ENCODE data around the gene EEF1AKMT2. TPM values are rescaled to one million over a fixed set of nuclear protein-coding genes. Genes with fewer than 3 reads are reported as not detected.
"Not testable (repeated sequence)": the region's sequence is repeated elsewhere in the genome, so short reads cannot be mapped to it uniquely, and the experiment has no call there.

EEF1AKMT2 gene
- 10 to 100 TPM; 22.3 to 25.5 TPM for total RNA-seq

GRCh38 chr10:124791547-124792348 is at the start of gene EEF1AKMT2:
Gene EEF1AKMT2 (minus strand): TSS chr10:124791887. CDS start chr10:124791833, 54 bp downstream.
- ATAC-seq, result peak; percentile 97
- Mint-ChIP-seq H3K27me3 (ENCODE audit: low read depth) (peaks cover 4% of the 10 kb centered on the region), H3K4me3 (peak within 1 kb of the TSS; percentile 93), H3K9me3 (ENCODE audit: insufficient read depth) (no peaks in the 10 kb centered on the region), H3K4me1 (ENCODE audit: low read depth) (peaks cover 22% of the 10 kb centered on the region), H3K36me3 (ENCODE audit: low read depth) (peaks cover 17% of the 10 kb centered on the region), H3K27ac (peak within 1 kb of the TSS; percentile 97)
- DNase-seq, result peak; percentile 84
- POLR2A ChIA-PET, result interaction anchor here (0.6 to 4.3 kb wide), 10 partner anchors 10 to 103 kb away, joined by 3 to 30 read pairs (median 3); partner anchors contain the start of gene ABRAXAS2
- CTCF ChIA-PET, result interaction anchor here (0.6 to 1.1 kb wide), 4 partner anchors 25 to 73 kb away, joined by 3 to 4 read pairs (median 4); no protein-coding TSS in a partner anchor

GRCh38 chr10:124837687-124838086 is 46.0 kb upstream of the EEF1AKMT2 start:
- Mint-ChIP-seq H3K4me3 (no peak overlapping the region), H3K4me1 (ENCODE audit: low read depth) (no peaks in the 10 kb centered on the region), H3K36me3 (ENCODE audit: low read depth) (peaks cover 9% of the 10 kb centered on the region), H3K27ac (no peak overlapping the region), H3K27me3 (ENCODE audit: low read depth) (no peaks in the 10 kb centered on the region), H3K9me3 (ENCODE audit: insufficient read depth) (no peaks in the 10 kb centered on the region)
- POLR2A ChIA-PET, result no interaction called here
- CTCF ChIA-PET, result interaction anchor here (1.0 kb wide), 1 partner anchor 8 kb away, joined by 3 read pairs; no protein-coding TSS in a partner anchor
- DNase-seq, result no peak
- no peak for ATAC-seq

GRCh38 chr10:124831116-124831515 is 39.4 kb upstream of the EEF1AKMT2 start:
- ChIA-PET POLR2A (no interaction called here), CTCF (interaction anchor here (1.3 to 2.5 kb wide), 3 partner anchors 90 to 301 kb away, joined by 3 to 6 read pairs (median 4); no protein-coding TSS in a partner anchor)
- Mint-ChIP-seq H3K4me3 (no peak overlapping the region), H3K36me3 (ENCODE audit: low read depth) (peaks cover 39% of the 10 kb centered on the region), H3K27ac (no peak overlapping the region), H3K9me3 (ENCODE audit: insufficient read depth) (no peaks in the 10 kb centered on the region), H3K27me3 (ENCODE audit: low read depth) (no peaks in the 10 kb centered on the region), H3K4me1 (ENCODE audit: low read depth) (no peaks in the 10 kb centered on the region)
- ATAC-seq (no peak), DNase-seq (no peak)

DNA sequence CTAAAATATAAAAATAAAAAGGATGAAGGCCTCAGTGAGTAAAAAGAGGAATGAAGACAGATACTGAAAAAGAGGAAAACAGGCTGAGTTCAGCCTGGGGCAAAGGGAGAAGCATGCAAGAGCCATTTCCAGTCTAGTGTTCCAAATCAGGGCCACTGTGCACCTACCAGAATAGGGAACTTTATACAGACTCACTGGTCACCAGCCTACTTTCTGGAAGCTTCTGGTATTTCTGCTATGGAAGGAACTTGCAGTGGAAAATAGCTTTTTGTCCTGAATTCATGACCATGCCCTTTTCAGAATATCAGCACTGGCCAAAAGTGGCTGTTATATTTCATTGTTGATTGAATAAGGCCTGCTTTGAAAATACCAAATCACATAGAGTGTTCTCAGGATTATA is 38.8 kb upstream of the EEF1AKMT2 start:
- ATAC-seq, result no peak
- ChIA-PET CTCF (interaction anchor here (1.2 to 2.5 kb wide), 4 partner anchors 89 to 300 kb away, joined by 3 to 6 read pairs (median 4); no protein-coding TSS in a partner anchor), POLR2A (no interaction called here)
- no peak overlapping the region for H3K4me3 Mint-ChIP-seq
- no peaks in the 10 kb centered on the region for H3K9me3 Mint-ChIP-seq (ENCODE audit: insufficient read depth)
- H3K27me3 Mint-ChIP-seq (ENCODE audit: low read depth), result no peaks in the 10 kb centered on the region
- DNase-seq, result no peak
- no peak overlapping the region for H3K27ac Mint-ChIP-seq
- no peaks in the 10 kb centered on the region for H3K4me1 Mint-ChIP-seq (ENCODE audit: low read depth)
- peaks cover 39% of the 10 kb centered on the region for H3K36me3 Mint-ChIP-seq (ENCODE audit: low read depth)

GRCh38 chr10:124829447-124830115 is 37.9 kb upstream of the EEF1AKMT2 start:
- ATAC-seq (no peak), DNase-seq (no peak)
- Mint-ChIP-seq H3K36me3 (ENCODE audit: low read depth) (peaks cover 32% of the 10 kb centered on the region), H3K4me3 (no peak overlapping the region), H3K9me3 (ENCODE audit: insufficient read depth) (no peaks in the 10 kb centered on the region), H3K4me1 (ENCODE audit: low read depth) (no peaks in the 10 kb centered on the region), H3K27me3 (ENCODE audit: low read depth) (no peaks in the 10 kb centered on the region), H3K27ac (no peak overlapping the region)
- ChIA-PET CTCF (interaction anchor here (0.8 to 1.5 kb wide), 7 partner anchors 8 to 357 kb away, joined by 3 to 4 read pairs (median 3); no protein-coding TSS in a partner anchor), POLR2A (interaction anchor here (0.6 to 0.7 kb wide), 2 partner anchors 921 to 936 kb away, joined by 3 to 4 read pairs; no protein-coding TSS in a partner anchor)

DNA sequence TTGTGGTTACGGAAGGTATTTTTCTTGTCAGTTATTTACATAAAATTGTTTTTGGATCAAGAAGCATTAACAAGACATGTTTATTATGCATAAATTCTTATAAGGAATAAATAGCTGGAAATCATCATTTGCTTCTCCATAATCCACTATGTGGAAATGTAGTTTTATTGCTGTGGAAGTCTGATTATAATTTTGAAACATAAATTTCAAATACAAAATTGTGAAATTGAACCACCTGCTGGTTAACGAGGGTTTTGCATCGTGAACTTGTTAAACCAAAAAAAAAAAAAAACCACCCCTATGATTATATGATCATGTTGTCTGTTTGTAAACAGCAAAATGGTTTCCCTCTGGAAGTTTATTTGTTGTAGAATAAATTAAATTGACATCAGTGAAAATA is 35.8 kb upstream of the EEF1AKMT2 start:
- H3K27ac Mint-ChIP-seq, result no peak overlapping the region
- no peaks in the 10 kb centered on the region for H3K27me3 Mint-ChIP-seq (ENCODE audit: low read depth)
- no peak overlapping the region for H3K4me3 Mint-ChIP-seq
- DNase-seq, result peak; percentile 26
- no peak for ATAC-seq
- no peaks in the 10 kb centered on the region for H3K4me1 Mint-ChIP-seq (ENCODE audit: low read depth)
- ChIA-PET POLR2A (no interaction called here), CTCF (interaction anchor here (0.7 to 2.5 kb wide), 18 partner anchors 13 to 297 kb away, joined by 3 to 22 read pairs (median 4); no protein-coding TSS in a partner anchor)
- H3K36me3 Mint-ChIP-seq (ENCODE audit: low read depth), result peaks cover 29% of the 10 kb centered on the region
- no peaks in the 10 kb centered on the region for H3K9me3 Mint-ChIP-seq (ENCODE audit: insufficient read depth)

DNA sequence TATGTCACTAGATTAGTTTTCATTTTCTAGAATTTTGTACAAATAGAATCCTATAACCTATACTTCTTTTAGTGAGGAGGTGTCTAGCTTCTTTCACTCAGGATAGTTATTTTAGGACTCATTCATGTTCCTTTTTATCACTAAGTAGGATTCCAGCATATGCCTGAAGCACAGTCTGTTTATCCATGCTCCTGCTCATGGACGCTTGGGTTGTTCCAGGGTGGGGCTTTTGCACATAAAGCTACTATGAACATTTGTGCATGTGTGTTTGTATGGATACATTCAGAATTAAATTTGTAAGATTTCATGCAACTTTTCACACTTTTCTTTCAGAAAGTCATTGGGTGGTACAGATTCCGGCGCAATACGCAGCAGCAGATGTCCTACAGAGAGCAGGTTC is 34.6 kb upstream of the EEF1AKMT2 start:
- peaks cover 31% of the 10 kb centered on the region for H3K36me3 Mint-ChIP-seq (ENCODE audit: low read depth)

DNA sequence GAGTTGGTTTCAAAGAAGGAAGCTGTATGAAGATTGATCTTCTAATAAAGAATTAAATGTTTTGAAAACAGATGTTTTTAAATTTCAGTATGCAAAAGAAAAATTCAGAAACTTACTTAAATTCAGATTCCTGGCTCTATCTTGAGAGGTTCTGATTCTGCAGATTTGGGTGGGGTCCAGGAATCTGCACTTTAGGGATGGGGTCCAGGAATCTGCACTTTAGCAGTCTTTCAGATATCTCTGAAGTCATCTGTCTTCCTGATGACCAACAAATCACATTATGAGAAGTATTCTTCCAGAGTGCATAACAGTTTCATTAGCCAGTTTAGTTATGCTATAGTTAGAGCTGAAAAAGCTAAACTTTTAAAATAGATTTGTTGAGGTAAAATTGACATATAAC is 34.0 kb upstream of the EEF1AKMT2 start:
- CTCF ChIA-PET, result interaction anchor here (0.7 to 2.5 kb wide), 9 partner anchors 10 to 295 kb away, joined by 3 to 22 read pairs (median 6); no protein-coding TSS in a partner anchor
- H3K4me3 Mint-ChIP-seq, result no peak overlapping the region
- peaks cover 26% of the 10 kb centered on the region for H3K36me3 Mint-ChIP-seq (ENCODE audit: low read depth)
- ATAC-seq, result no peak
- no peaks in the 10 kb centered on the region for H3K4me1 Mint-ChIP-seq (ENCODE audit: low read depth)
- no peaks in the 10 kb centered on the region for H3K9me3 Mint-ChIP-seq (ENCODE audit: insufficient read depth)
- POLR2A ChIA-PET, result no interaction called here
- no peak for DNase-seq
- H3K27me3 Mint-ChIP-seq (ENCODE audit: low read depth), result no peaks in the 10 kb centered on the region
- no peak overlapping the region for H3K27ac Mint-ChIP-seq

More for the DNA sequence above, 34.6 kb upstream of the EEF1AKMT2 start:
- no peak overlapping the region for H3K27ac Mint-ChIP-seq
- no peaks in the 10 kb centered on the region for H3K9me3 Mint-ChIP-seq (ENCODE audit: insufficient read depth)
- DNase-seq (no peak), ATAC-seq (no peak)
- no peaks in the 10 kb centered on the region for H3K4me1 Mint-ChIP-seq (ENCODE audit: low read depth)
- no peaks in the 10 kb centered on the region for H3K27me3 Mint-ChIP-seq (ENCODE audit: low read depth)
- POLR2A ChIA-PET, result interaction anchor here (0.7 to 1.1 kb wide), 2 partner anchors 24 to 287 kb away, joined by 3 to 4 read pairs; partner anchors contain the start of gene ABRAXAS2
- H3K4me3 Mint-ChIP-seq, result no peak overlapping the region
- CTCF ChIA-PET, result interaction anchor here (0.7 to 2.5 kb wide), 15 partner anchors 10 to 297 kb away, joined by 3 to 22 read pairs (median 4); no protein-coding TSS in a partner anchor

DNA sequence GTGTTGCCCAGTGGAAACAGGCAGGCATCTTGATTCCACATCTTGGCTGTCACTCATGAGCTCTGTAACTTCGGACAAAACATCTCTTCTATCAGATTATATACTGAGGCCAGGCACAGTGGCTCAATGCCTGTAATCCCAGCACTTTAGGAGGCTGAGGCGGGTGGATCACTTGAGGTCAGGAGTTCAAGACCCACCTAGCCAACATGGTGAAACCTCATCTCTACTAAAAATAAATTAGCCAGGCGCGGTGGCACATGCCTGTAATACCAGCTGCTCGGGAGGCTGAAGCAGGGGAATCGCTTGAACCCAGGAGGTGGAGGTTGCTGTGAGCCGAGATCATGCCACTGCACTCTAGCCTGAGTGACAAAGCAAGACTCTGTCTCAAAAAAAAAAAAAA is 33.2 kb upstream of the EEF1AKMT2 start:
- DNase-seq; H3K4me3 Mint-ChIP-seq; H3K4me1 Mint-ChIP-seq (ENCODE audit: low read depth); POLR2A ChIA-PET; H3K27me3 Mint-ChIP-seq (ENCODE audit: low read depth); H3K9me3 Mint-ChIP-seq (ENCODE audit: insufficient read depth); H3K27ac Mint-ChIP-seq; ATAC-seq: not testable (repeated sequence)
- CTCF ChIA-PET, result interaction anchor here (1.0 to 1.6 kb wide), 2 partner anchors 197 to 295 kb away, joined by 4 read pairs; no protein-coding TSS in a partner anchor
- peaks cover 29% of the 10 kb centered on the region for H3K36me3 Mint-ChIP-seq (ENCODE audit: low read depth)

DNA sequence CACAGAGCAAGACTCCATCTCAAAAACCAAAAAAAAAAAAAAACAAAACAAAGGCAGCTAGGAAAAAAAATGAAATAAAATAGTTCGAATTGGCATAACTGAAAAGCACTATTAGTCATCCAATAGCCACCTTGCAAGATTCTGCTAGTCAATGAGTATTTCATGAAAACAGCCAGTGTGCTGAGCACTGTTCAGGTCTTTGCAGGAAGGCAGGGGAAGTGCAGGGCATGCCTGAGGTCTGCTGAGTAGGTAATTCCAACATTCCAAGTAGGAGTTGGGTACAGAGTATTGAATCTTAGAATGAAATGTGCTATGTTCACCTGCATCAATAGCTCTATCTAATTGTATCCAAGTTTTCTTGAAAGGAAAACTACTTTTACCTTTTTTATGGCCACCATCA is 32.8 kb upstream of the EEF1AKMT2 start:
- CTCF ChIA-PET, result interaction anchor here (1.0 to 2.3 kb wide), 2 partner anchors 84 to 294 kb away, joined by 4 to 8 read pairs; no protein-coding TSS in a partner anchor
- no peaks in the 10 kb centered on the region for H3K27me3 Mint-ChIP-seq (ENCODE audit: low read depth)
- H3K4me1 Mint-ChIP-seq (ENCODE audit: low read depth), result no peaks in the 10 kb centered on the region
- H3K27ac Mint-ChIP-seq, result no peak overlapping the region
- H3K36me3 Mint-ChIP-seq (ENCODE audit: low read depth), result peaks cover 27% of the 10 kb centered on the region
- ATAC-seq (no peak), DNase-seq (no peak)
- POLR2A ChIA-PET, result no interaction called here
- no peak overlapping the region for H3K4me3 Mint-ChIP-seq
- no peaks in the 10 kb centered on the region for H3K9me3 Mint-ChIP-seq (ENCODE audit: insufficient read depth)

DNA sequence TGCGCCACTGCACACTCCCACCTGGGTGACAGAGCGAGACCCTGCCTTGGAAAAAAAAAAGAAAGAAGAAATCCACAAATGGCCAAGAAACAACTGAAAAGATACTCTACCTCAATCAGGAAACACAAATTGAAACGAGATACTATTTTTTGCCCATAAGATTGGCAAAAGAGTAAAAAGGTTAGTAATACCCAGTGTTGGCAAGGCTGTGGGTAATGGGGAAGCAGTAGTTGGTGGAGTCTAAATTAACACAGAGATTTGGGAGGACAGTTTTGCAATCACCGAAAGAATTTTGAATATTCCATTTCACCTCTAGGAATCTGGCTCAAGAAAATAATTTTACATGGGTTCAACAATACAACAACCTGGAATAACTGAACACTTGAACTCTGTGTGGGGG is 29.8 kb upstream of the EEF1AKMT2 start:
- ChIA-PET CTCF (no interaction called here), POLR2A (no interaction called here)
- DNase-seq (no peak), ATAC-seq (no peak)
- Mint-ChIP-seq H3K36me3 (ENCODE audit: low read depth) (peaks cover 29% of the 10 kb centered on the region), H3K4me3 (no peak overlapping the region), H3K27me3 (ENCODE audit: low read depth) (no peaks in the 10 kb centered on the region), H3K9me3 (ENCODE audit: insufficient read depth) (no peaks in the 10 kb centered on the region), H3K4me1 (ENCODE audit: low read depth) (peaks cover 5% of the 10 kb centered on the region), H3K27ac (no peak overlapping the region)

Measured in activated CD8-positive, alpha-beta T cell treated with anti-CD3 and anti-CD28 coated beads, Interleukin-2, amount 10 ng/mL, durations not matched to agents 7 days and 5 days (primary cell).